ENCODE measurements around the gene BORCS5.

Gene BORCS5

DNA sequence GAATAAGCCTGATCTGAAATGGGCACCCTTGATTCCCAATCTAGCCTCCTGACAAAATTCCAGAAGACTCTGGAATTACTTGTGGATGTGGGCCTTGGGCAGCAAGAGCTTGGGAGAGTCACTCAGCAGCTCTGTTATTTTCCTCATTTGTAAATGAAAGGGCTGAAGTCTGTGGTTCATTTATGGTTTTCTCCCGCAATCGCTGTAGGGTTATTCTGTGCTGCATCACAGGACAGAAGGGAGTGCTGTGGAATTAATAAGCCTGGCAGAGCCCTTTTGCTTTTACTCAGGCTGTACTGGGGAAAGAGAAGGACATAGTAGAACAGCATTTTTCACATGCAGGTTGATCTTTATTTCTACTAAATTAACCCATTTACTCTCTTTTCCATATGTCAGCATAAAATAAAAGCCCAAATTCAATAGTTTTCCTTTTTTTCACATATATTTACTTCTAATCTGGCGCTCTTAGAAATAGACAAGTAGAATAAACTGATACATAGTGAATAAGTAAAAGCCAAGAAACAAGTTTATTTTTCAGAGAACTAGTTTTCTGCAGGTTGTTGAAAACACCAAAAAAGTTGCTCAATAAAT lies 156.6 kb downstream of the BORCS5 start:
- H3K27me3 Mint-ChIP-seq = no peaks in the 10 kb centered on the region
- H3K9me3 Mint-ChIP-seq = no peaks in the 10 kb centered on the region
- no peak overlapping the region for H3K27ac Mint-ChIP-seq
- H3K36me3 Mint-ChIP-seq = no peaks in the 10 kb centered on the region
- ATAC-seq (replicated peaks) = no peak
- no peak overlapping the region for H3K4me3 Mint-ChIP-seq
- no peak for DNase-seq
- no peaks in the 10 kb centered on the region for H3K4me1 Mint-ChIP-seq

DNA sequence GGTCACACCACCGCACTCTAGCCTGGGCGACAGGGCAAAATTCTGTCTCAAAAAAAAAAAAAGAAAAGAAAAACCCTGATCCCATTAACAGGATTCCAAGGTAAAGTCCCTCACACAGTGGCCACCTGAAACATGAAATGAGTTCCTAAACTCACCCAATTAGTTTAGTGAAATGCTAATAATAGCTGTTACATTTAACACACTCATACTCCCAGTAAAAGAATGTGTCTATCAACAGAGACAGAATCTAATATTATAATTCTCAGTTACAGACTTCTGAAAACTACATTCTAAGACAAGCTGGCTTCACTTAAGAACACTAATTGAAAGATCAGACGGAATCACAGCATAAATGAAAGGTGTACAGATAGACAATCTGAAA lies 161.6 kb downstream of the BORCS5 start:
- Mint-ChIP-seq H3K27ac (no peak overlapping the region), H3K9me3 (no peaks in the 10 kb centered on the region), H3K27me3 (no peaks in the 10 kb centered on the region), H3K36me3 (no peaks in the 10 kb centered on the region), H3K4me3 (no peak overlapping the region), H3K4me1 (no peaks in the 10 kb centered on the region)
- no peak for DNase-seq
- ATAC-seq (replicated peaks) = no peak

DNA sequence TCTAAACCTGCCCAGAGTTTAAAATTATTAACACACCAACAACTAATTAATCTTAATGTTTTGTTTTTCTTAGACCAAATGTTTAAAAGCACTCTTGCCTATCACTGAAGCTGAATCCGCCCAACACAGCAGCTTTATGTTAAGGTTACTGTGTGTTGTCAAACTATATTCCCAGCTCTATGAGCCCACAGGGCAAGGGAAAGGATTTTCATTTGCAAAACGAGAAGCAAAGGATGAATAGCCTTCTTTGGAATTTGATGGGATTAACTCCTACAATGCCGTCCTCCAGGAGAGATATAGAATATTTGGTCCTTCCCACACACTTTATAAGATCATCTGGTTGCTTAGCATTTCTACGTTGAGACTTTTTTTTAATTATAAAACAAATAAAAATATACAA lies 162.0 kb downstream of the BORCS5 start:
- no peaks in the 10 kb centered on the region for H3K4me1 Mint-ChIP-seq
- no peak for DNase-seq
- no peaks in the 10 kb centered on the region for H3K9me3 Mint-ChIP-seq
- H3K4me3 Mint-ChIP-seq = no peak overlapping the region
- no peaks in the 10 kb centered on the region for H3K36me3 Mint-ChIP-seq
- no peaks in the 10 kb centered on the region for H3K27me3 Mint-ChIP-seq
- no peak overlapping the region for H3K27ac Mint-ChIP-seq
- no peak for ATAC-seq (replicated peaks)

Measured in stimulated activated naive B cell treated with anti-CD40 and anti-IgM and Interleukin-4, amounts not matched to agents 10 μg/mL and 1 μg/mL and 100 μg/mL, for 72 hours (primary cell).